NK-92 (cell line): ENCODE measurements around the gene KPNA6.
"Not testable (repeated sequence)": the region's sequence is repeated elsewhere in the genome, so short reads cannot be mapped to it uniquely, and the experiment has no call there.

Experiments
- DNase-seq: peaks from one replicate; lab custom pipeline; 2025; ENCODE audit not compliant: unreplicated experiment; lab: John Stamatoyannopoulos, UW

The KPNA6 gene

DNA sequence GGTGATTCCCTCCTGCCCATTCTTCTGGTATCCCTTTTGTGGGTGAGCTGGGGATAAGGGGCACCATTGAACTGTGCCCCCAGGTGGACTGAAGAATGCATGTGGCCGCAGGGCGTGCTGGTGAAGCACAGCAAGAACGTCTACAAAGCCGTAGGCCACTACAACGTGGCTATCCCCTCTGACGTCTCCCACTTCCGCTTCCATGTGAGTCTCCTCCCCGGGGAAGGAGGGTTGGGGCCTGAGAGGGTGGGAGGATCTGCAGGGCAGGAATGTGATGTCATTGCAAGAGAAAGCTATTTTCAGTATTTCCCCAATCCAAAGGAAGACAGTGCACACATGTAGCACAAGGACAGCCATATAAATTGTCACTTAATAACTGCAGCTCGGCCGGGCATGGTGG lies 7.5 kb upstream of the KPNA6 start:
- DNase-seq, result no peak

DNA sequence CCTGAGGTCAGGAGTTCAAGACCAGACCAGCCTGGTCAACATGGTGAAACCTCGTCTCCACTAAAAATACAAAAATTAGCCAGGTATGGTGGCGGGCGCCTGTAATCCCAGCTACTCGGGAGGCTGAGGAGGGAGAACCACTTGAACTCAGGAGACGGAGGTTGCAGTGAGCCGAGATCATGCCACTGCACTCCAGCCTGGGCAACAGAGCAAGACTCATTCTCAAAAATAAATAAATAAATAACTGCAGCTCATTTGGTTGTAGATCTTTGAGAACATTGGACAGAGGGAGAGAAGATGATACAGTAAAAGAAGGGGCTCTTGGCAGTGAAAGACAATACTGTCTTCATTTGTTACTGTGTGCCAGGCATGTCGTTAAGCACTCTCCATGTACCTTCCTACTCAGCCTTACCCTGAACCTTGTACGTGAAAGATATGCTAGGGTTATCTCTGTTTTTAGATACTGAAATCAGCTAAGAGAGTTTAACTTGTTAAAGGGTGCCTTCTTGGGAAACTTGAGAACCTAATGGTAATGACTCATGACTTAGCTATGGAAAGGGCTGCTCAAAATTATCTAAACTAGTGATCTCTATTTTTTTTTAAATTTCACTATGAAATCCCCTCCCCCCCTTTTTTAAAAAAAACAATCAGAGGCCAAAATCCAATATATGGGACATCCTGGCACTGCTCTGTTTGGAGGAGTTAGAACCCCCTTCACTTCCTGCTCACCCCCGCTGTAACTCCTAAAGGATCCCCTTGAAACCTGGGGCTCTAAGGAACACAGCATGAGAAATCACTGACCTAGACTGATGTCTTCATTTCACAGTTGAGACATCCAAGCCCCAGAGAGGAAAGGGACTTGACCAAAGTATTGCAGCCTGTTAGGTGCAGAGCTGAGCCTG lies 6.8 kb upstream of the KPNA6 start:
- DNase-seq, result no peak

DNA sequence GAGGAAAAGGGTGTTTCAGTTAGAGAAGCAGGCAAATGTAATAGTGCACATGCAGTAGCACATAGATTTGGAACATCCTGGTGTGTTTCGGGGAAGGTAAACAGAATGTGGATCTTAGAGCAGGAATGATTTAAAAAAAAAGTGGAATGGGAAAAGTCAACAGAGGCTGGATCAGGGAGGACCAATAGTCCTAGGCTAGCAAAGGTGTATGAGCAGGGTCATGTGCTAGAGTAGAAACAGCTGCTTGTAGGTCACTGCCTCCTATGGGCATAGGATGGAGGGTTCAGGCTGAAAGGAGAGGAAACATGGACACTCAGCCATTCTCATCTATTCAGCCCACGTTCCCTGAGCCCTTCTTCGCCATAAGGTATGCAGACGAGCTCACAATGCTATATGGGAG lies 3.7 kb upstream of the KPNA6 start:
- no peak for DNase-seq

DNA sequence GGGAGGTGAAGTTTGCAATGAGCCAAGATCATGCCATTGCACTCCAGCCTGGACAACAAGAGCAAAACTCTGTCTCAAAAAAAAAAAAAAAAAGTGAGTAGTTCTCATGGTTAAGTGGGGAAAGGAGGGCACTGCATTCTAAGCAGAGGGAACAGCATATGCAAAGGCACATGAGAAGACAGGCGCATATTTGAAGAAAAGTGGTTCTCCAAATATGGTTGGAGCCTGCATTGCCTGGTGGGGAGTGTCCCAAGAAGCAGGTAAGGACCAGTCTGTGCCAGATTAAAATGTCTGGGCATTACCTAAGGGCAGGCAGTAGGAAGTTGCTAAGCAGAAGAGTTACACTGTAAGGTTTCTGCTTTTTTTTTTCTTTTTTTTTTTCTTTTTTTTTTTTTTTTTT lies 2.5 kb upstream of the KPNA6 start:
- no peak for DNase-seq

DNA sequence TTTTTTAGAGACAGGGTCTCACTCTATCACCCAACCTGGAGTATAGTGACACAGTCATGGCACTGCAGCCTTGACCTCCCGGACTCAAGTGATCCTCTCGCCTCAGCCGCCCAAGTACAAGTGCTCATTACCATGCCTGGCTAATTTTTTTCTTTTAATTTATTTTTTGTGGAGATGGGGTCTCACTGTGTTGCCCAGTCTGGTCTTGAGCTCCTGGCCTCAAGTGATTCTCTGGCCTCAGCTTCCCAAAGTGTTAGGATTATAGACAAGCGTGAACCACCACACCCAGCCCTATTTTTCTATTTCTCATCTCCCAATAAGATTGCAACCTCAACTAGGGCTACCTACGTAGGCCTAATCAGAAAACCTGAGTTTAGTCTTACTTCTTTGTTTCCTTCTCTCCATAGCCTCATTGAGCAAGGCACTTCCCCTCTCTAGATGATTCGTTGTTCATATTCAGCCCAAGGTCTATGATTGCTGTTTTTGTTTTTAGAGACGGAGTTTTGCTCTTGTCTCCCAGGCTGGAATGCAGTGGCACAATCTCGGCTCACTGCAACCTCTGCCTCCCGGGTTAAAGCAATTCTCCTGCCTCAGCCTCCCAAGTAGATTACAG lies 1.1 kb upstream of the KPNA6 start:
- no peak for DNase-seq

DNA sequence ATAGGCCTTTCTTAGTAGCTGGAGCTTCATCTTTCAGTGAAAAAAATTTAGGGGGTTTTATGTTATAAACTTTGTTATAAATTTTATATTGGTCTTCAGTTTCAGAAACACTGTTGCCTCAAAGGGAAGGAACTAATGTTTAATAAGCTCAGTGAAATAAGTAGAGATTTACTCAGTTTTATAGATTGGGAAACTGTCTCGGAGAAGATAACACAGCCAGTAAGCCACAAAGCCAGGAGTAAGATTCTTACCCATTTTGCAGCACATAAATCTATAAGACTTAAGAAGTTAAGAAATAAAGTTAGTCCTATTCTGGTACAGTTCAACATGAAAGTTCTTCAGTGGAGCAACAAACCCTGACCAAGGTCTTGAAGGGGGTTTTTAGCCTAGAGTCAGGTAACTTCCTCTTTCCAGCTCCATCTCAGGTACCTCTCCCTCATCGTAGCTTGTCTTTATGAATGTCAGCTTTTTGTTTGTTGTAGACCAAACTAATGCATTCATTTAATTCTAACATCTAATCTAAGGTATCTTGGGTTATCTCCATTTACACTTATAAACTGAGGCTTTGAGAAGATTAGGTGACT lies 3.3 kb downstream of the KPNA6 start:
- DNase-seq, result no peak

DNA sequence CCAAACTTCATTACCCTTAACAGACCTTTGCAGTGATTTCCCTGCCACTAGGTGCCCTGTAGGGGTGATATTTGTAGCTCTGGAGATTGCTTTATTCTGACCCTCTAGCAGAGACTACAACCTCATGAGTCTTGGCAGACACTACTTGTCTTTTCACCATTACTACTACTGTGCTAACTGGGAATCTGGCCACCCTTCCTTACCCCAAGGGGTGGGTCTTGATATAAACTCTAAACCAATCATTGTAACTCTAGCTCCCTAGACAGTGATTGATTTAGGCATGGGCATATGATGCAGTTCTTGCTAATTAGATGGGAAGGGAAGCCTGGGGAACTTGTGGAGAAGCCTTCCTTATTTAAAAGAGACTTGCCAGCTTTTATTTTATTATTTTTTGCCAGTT lies 3.9 kb downstream of the KPNA6 start:
- no peak for DNase-seq

DNA sequence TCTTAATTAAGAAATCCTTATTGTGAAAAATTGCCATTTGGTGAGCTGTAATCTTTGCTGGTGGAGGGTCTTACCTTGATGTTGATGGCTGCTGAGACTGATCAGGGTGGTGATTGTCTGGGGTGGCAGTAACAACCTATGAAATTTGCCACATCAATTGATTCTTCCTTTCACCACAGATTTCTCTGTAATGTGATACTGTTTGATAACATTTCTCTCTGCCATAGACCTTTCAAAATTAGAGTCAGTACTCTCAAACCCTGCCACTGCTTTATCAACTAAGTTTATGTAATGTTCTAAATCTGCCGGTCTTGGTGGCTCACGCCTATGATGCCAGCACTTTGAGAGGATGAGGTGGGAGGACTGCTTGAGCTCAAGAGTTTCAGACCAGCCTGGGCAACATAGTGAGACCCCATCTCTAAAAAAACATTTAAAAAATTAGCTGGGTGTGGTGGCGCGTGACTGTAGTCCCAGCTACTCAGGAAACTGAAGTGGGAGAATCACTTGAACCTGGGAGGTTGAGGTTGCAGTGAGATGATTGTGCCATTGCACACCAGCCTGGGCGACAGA lies 5.0 kb downstream of the KPNA6 start:
- DNase-seq, result no peak

DNA sequence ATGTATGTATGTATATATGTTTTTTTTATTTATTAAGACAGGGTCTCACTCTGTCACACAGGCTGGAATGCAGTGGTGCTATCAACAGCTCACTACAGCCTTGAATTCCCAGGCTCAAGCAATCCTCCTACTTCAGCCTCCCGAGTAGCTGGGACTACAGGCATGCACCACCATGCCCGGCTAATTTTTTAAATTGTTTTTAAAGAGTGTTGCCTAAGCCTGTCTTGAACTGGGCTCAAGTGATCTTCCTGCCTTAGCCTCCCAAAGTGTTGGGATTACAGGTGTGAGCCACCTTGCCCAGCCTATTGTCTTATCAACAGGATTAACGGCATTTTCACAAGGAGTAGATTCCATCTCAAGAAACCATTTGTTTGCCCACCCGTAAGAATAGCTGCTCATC lies 5.6 kb downstream of the KPNA6 start:
- not testable (repeated sequence) for DNase-seq

DNA sequence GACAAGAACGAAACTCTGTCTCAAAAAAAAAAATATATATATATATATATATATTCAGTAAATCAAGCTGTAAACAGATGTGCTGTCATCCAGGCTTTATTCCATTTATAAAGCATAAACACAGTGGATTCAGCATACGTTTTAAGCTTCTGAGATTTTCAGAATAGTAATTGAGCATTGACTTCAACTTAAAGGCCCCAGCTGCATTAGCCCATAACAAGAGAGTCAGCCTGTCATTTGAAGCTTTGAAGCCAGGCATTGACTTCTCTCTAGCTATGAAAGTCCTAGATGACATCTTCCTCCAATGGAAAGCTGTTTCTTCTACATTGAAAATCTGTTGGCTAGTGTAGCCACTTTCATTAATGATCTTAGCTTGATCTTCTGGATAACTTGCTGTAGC lies 6.6 kb downstream of the KPNA6 start:
- DNase-seq, result no peak

DNA sequence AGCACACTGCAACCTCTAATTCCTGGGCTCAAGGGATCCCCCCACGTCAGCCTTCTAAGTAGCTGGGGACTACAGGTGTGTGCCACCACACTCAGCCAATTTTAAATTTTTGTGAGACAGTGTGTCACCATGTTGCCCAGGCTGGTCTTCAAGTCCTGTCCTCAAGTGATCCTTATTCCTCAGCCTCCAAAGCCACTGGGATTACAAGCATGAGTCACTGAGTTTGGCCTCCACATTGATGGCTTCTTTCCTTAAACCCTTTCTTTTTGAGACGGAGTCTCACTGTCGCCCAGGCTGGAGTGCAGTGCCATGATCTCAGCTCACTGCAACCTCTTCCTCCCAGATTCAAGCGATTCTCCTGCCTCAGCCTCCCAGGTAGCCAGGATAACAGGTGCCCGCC lies 7.6 kb downstream of the KPNA6 start:
- no peak for DNase-seq

DNA sequence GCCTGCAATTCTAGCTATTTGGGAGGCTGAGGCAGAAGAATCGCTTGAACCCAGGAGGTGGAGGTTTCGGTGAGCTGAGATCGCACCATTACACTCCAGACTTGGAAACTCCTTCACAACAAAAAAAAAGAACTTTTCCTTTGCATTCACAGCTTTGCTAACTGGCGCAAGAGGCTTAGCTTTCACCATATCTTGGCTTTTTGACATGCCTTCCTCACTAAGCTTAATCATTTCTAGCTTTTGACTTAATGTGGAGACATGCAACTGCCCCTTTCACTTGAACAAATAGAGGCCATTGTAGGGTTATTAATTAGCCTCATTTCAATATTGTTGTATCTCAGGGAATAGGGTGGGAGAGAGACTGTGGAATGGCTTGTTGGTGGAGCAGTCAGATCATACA lies 8.7 kb downstream of the KPNA6 start:
- DNase-seq, result no peak

DNA sequence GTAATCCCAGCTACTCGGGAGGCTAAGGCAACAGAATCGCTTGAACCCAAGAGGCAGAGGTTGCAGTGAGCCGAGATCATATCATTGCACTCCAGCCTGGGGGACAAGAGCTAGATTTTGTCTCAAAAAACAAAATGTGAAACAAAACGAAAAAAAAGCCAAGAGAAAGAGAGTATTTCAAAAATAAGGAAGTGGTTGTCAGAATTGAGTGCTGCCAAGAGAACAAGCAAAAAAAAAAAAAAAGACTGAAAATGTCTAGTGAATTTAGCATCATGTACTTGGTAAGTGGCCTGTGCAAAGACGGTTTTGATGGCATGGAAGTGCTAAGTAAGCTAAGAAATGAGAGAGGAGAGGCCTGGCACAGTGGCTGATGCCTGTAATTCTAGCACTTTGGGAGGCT lies 14.3 kb downstream of the KPNA6 start:
- no peak for DNase-seq

DNA sequence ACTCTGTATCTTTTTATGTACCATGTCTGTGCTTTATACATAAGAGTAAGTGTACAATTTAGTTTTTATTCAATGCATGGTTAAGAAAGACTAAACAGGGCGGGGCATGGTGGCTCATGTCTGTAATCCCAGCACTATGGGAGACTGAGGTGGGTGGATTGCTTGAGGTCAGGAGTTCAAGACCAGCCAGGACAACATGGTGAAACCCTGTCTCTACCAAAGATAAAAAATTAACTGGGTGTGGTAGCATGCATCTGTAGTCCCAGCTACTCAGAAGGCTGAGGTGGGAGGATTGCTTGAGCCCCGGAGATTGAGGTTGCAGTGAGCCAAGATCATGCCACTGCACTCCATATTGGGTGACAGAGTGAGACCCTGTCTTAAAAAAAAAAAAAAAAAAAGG lies 15.5 kb downstream of the KPNA6 start:
- not testable (repeated sequence) for DNase-seq

DNA sequence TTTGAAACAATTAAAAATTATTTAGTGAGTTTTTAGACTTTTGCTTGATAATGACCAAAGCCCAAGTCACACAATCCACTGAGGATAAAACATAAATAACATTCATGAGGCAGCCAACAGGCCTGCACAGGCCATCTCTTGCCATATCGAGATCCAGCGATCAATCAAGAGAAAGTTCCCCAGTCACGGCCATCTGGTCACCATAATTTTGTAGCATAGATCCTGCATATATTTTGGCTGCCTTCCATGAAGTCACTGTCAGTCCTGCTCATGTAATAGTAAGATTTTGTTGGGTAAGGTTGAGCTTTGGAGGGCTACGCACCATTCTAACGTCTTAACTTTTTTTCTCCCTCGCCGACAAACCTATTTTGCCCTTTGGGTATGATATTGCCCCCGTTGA lies 17.5 kb downstream of the KPNA6 start:
- no peak for DNase-seq

DNA sequence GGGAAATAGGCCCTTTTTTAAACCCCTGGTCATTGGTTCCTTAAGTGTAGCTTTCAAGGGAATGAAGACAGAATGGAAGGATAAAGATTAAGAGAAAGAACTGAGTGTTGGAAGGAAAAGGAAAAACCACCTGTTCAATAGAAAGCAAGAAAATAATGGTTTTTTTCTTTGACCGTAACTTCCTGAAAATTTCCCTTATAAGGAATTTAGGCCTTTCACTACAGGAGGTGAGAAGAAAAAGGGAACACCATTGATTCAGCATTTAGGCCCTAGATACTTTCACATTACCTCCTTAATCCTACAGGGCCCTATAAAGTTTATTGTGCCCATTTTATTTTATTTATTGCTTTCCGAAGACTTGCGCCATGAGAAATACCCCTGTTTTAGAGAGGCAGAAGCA lies 18.9 kb downstream of the KPNA6 start:
- no peak for DNase-seq

DNA sequence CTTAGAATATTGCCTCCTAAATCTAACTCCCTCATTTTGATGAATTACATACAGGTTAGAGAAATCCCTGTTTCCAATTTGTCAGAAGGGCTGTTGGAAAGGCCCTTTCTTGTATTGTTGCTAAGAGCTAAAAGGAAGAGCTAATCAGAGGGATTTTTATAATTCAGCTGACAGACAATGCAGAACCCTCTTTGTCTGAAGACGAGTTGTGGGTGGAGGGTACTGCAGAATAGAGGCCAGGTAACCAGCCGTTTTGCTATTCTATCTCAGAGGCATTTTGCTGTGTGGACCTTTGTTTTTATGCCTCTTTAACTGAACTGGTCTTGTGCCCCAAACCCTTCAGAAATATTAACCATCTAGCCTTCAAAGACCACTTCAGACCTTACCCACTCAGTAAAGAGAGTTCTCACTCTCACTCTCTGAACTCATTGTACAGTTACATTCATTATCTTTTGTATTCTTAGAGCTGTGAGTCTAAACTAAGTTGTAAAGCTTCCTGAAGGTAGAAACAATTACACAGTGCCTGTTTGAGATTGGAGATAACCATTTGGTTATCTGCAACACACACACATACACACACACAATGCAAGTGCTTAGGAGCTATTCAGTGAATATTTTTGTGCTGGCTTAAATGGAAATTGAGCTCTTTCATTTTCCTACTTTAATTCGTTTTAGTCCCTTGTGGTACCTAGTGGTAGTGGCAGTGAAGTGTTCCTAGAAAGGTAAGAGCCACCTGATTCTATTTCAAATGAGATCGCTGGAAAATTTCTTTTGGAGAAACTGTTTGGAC lies 19.7 kb downstream of the KPNA6 start:
- DNase-seq, result no peak

DNA sequence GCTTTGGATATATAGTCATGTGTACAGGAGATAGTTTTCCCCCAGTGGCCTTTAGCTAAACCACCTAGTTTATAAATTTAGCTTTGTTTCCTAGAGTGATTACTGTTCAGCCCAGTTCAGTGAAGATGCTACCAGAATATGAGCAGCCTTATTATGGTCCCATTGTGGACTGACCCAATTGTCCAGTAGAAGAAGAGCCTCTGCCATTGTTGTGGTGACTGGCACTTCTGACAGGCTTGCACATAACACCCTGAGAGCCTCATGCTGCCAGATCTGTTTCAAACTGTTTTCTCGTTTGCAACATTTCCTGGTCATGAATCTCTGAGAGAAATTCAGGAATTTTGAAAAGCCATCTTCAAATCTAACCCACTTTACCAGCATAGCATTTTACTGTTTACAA lies 20.6 kb downstream of the KPNA6 start:
- DNase-seq, result no peak

DNA sequence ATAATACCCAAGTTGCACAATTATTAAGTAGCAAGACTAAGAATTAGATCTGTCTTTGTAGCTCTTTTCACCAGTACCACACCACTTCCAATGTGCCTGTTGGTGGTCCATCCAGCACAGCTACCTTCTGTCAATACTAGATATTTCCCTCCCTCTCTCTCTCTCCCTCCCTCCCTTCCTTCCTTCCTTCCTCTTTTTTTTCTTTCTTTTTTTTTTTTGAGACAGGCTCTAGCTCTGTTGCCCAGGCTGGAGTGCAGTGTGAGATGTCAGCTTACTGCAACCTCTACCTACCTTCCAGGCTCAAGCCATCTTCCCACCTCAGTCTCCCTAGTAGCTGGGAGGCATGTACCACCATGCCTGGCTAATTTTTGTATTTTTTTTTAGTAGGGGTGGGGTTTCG lies 21.1 kb downstream of the KPNA6 start:
- DNase-seq, result no peak

DNA sequence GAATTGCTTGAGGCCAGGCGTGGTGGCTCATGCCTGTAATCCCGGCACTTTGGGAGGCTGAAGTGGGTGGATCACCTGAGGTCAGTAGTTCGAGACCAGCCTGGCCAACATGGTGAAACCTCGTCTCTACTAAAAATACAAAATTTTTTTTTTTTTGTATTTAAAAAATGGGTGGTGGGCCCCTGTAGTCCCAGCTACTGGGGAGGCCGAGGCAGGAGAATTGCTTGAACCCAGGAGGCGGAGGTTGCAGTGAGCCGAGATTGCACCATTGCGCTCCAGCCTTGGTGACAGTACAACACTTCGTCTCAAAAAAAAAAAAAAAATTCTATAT lies 26.1 kb downstream of the KPNA6 start:
- DNase-seq, result not testable (repeated sequence)

DNA sequence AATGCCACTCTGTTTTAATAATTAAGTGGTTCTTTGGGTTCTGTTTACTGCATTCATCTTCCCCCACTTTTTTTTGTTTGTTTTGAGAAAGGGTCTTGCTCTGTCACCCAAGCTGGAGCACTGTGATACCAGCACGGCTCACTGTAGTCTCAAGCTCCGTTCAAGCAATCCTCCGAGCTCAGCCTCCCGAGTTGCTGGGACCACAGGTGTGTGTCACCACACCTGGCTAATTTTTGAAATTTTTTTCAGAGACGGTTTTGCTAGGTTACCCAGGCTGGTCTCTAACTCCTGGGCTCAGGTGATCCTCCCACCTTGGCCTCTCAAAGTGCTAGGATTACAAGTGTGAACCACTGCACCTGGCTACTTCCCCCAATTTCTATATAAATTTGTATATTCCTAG lies 29.3 kb downstream of the KPNA6 start:
- no peak for DNase-seq
